H9 (cell line): Measurements from ENCODE around the gene MORN5. TPM values are rescaled to one million over a fixed set of nuclear protein-coding genes. Genes with fewer than 3 reads are reported as not detected.

ENCODE experiments used
- DNase-seq: peaks from one replicate; pipeline ENCODE4 v3.0.0-alpha.2; 2017
- H2AFZ ChIP-seq: one replicate; pipeline ENCODE4 v1.6.1; 2013; ENCODE audit warnings: mild to moderate bottlenecking, low read length, control low read depth, moderate library complexity
- H2AK5ac ChIP-seq: 2 replicates; pipeline ENCODE4 v1.6.1; 2013; ENCODE audit warnings: low read length, control low read depth, mixed read lengths; ENCODE audit not compliant: insufficient read length
- H2BK120ac ChIP-seq: one replicate; pipeline ENCODE4 v1.6.1; 2013; ENCODE audit warnings: low read depth, mild to moderate bottlenecking, low read length, control low read depth, inconsistent platforms; ENCODE audit not compliant: poor library complexity, severe bottlenecking
- H2BK12ac ChIP-seq: 2 replicates; pipeline ENCODE4 v1.6.1; 2013; ENCODE audit warnings: low read length, control low read depth, mixed read lengths, low read depth; ENCODE audit not compliant: insufficient read length
- H2BK15ac ChIP-seq: 2 replicates; pipeline ENCODE4 v1.6.1; 2013; ENCODE audit warnings: low read depth, low read length, control low read depth
- H2BK20ac ChIP-seq: one replicate; pipeline ENCODE4 v1.6.1; 2013; ENCODE audit warnings: low read depth, mild to moderate bottlenecking, low read length, control low read depth, inconsistent platforms; ENCODE audit not compliant: poor library complexity, severe bottlenecking
- H2BK5ac ChIP-seq: 2 replicates; pipeline ENCODE4 v1.6.1; 2013; ENCODE audit warnings: low read length, control low read depth, mixed read lengths; ENCODE audit not compliant: insufficient read length
- H3K14ac ChIP-seq: 2 replicates; pipeline ENCODE4 v1.6.1; 2013; ENCODE audit warnings: low read length, control low read depth; ENCODE audit not compliant: insufficient read depth
- H3K18ac ChIP-seq: 2 replicates; pipeline ENCODE4 v1.6.1; 2013; ENCODE audit warnings: low read depth, mild to moderate bottlenecking, mixed read lengths, low read length, control low read depth; ENCODE audit not compliant: insufficient read length
- H3K23ac ChIP-seq: 2 replicates; pipeline ENCODE4 v1.6.1; 2013; ENCODE audit warnings: low read length, control low read depth, mixed read lengths, low read depth; ENCODE audit not compliant: insufficient read length
- H3K23me2 ChIP-seq: 2 replicates; pipeline ENCODE4 v1.6.1; 2013; ENCODE audit warnings: low read depth, mild to moderate bottlenecking, mixed read lengths, low read length, control low read depth; ENCODE audit not compliant: insufficient read length, poor library complexity, severe bottlenecking
- H3K27ac ChIP-seq: 2 replicates; pipeline ENCODE4 v1.5.1; 2013; ENCODE audit warnings: low read length, control low read depth, mixed read lengths, low read depth; ENCODE audit not compliant: insufficient read length
- H3K27me3 ChIP-seq: 2 replicates; pipeline ENCODE4 v1.6.1; 2013; ENCODE audit warnings: low read length, control low read depth, inconsistent platforms; ENCODE audit not compliant: insufficient read depth
- H3K4ac ChIP-seq: 2 replicates; pipeline ENCODE4 v1.6.1; 2013; ENCODE audit warnings: low read depth, mild to moderate bottlenecking, control low read depth, inconsistent platforms, low read length, moderate library complexity
- H3K4me1 ChIP-seq: 2 replicates; pipeline ENCODE4 v1.6.1; 2013; ENCODE audit warnings: low read length, control low read depth, inconsistent platforms; ENCODE audit not compliant: insufficient read depth
- H3K4me2 ChIP-seq: 2 replicates; pipeline ENCODE4 v1.6.1; 2013; ENCODE audit warnings: low read length, control low read depth, mixed read lengths; ENCODE audit not compliant: insufficient read length, insufficient read depth
- H3K56ac ChIP-seq: 2 replicates; pipeline ENCODE4 v1.6.1; 2013; ENCODE audit warnings: low read depth, mild to moderate bottlenecking, mixed read lengths, low read length, control low read depth; ENCODE audit not compliant: insufficient read length
- H3K79me1 ChIP-seq: 2 replicates; pipeline ENCODE4 v1.6.1; 2013; ENCODE audit warnings: low read depth, mild to moderate bottlenecking, moderate library complexity, low read length, control low read depth, inconsistent platforms; ENCODE audit not compliant: insufficient read depth, poor library complexity, severe bottlenecking
- H3K79me2 ChIP-seq: 2 replicates; pipeline ENCODE4 v1.6.1; 2013; ENCODE audit warnings: low read length, control low read depth, inconsistent platforms; ENCODE audit not compliant: insufficient read depth
- H3K9ac ChIP-seq: 2 replicates; pipeline ENCODE4 v1.6.1; 2013; ENCODE audit warnings: low read length, control low read depth, mixed read lengths; ENCODE audit not compliant: insufficient read length; ENCODE audit errors: extremely low read depth
- H3K9me3 ChIP-seq: one replicate; pipeline ENCODE4 v1.6.1; 2013; ENCODE audit warnings: low read depth, low read length, inconsistent platforms; ENCODE audit not compliant: control insufficient read depth
- H3T11ph ChIP-seq: one replicate; pipeline ENCODE4 v1.6.1; 2013; ENCODE audit warnings: mild to moderate bottlenecking, low read length, control low read depth, inconsistent platforms
- H4K20me1 ChIP-seq: one replicate; pipeline ENCODE4 v1.6.1; 2013; ENCODE audit not compliant: control insufficient read depth, insufficient read length, insufficient read depth
- H4K5ac ChIP-seq: 2 replicates; pipeline ENCODE4 v1.6.1; 2013; ENCODE audit warnings: low read depth, mild to moderate bottlenecking, mixed read lengths, low read length, control low read depth; ENCODE audit not compliant: insufficient read length
- H4K8ac ChIP-seq: replicated peaks from 2 replicates; pipeline ENCODE4 v1.6.1; 2013; ENCODE audit warnings: low read length, control low read depth, mixed read lengths, low read depth; ENCODE audit not compliant: insufficient read length
- H4K91ac ChIP-seq: 2 replicates; pipeline ENCODE4 v1.6.1; 2013; ENCODE audit warnings: low read depth, mild to moderate bottlenecking, moderate library complexity, mixed read lengths, low read length, control low read depth; ENCODE audit not compliant: insufficient read length
- H3K27ac Mint-ChIP-seq, 3 experiments: 2 replicates in 2 of 3; 3 replicates in 1 of 3; pipeline ENCODE4 v1.8.0; 2020 to 2021; ENCODE audit warnings: mixed read lengths in 3 of 3, mild to moderate bottlenecking in 1 of 3, moderate library complexity in 1 of 3
- H3K27me3 Mint-ChIP-seq: 2 replicates; pipeline ENCODE4 v1.8.0; 2021; ENCODE audit warnings: low read depth, mild to moderate bottlenecking, moderate library complexity, mixed read lengths
- H3K36me3 Mint-ChIP-seq, 3 experiments: 2 replicates in 2 of 3; 3 replicates in 1 of 3; pipeline ENCODE4 v1.8.0; 2020 to 2021; ENCODE audit warnings: low read depth in 3 of 3, mixed read lengths in 3 of 3; ENCODE audit not compliant: insufficient read depth in 1 of 3
- H3K4me1 Mint-ChIP-seq, 2 experiments: 2 replicates each; pipeline ENCODE4 v1.8.0; 2020; ENCODE audit warnings: mixed read lengths in 2 of 2
- H3K4me3 Mint-ChIP-seq, 2 experiments: 2 replicates in 1 of 2; 3 replicates in 1 of 2; pipeline ENCODE4 v1.8.0; 2020 to 2021; ENCODE audit warnings: mild to moderate bottlenecking in 2 of 2, mixed read lengths in 2 of 2, moderate library complexity in 1 of 2
- H3K9me3 Mint-ChIP-seq, 2 experiments: 2 replicates in 1 of 2; 3 replicates in 1 of 2; pipeline ENCODE4 v1.8.0; 2020; ENCODE audit warnings: mild to moderate bottlenecking in 2 of 2, mixed read lengths in 2 of 2, moderate library complexity in 1 of 2
- CTCF ChIP-seq: fragments of 200-600 bp; sonication (generic); conservative IDR thresholded peaks from 3 replicates; pipeline ENCODE4 v1.8.0; 2021; ENCODE audit warnings: antibody characterized with exemption, mild to moderate bottlenecking
- WGBS: extraction: QIAGEN DNeasy Blood & Tissue Kit; methylation state at CpG from one replicate; pipeline ENCODE4 v1.1.7; 2013; ENCODE audit warnings: missing lambda C conversion rate, low lambda C conversion rate, mixed read lengths; ENCODE audit not compliant: insufficient read length; ENCODE audit errors: extremely low coverage; 5-methylcytosine and 5-hydroxymethylcytosine counted together
- total RNA-seq: library from RNA; stranded (reverse); gene quantifications from 2 replicates; pipeline ENCODE4 v1.2.1, GENCODE V29; 2021

MORN5 gene
- total RNA-seq, 1 experiment from 2014 or later, result not detected

- no peak overlapping the region for H3K18ac ChIP-seq
- Mint-ChIP-seq H3K4me3 (no peak overlapping the region), H3K9me3 (no peaks in the 10 kb centered on the region; a peak in 1 of 5 replicates), H3K36me3 (no peaks in the 10 kb centered on the region; a peak in 1 of 7 replicates), H3K27ac (no peak overlapping the region), H3K27me3 (peaks cover 46% of the 10 kb centered on the region), H3K4me1 (peaks cover 41 to 54% of the 10 kb centered on the region in 2 experiments)
- no peak overlapping the region for H3K14ac ChIP-seq
- H3K27ac ChIP-seq, result no peak overlapping the region
- H3K4ac ChIP-seq, result no peak overlapping the region
- H2BK5ac ChIP-seq, result no peak overlapping the region
- H3K56ac ChIP-seq, result no peak overlapping the region
- no peak overlapping the region for H4K91ac ChIP-seq
- no peaks in the 10 kb centered on the region for H3K27me3 ChIP-seq
- no peak overlapping the region for H3K23ac ChIP-seq
- no peaks in the 10 kb centered on the region for H3K79me2 ChIP-seq
- no peak overlapping the region for H2BK12ac ChIP-seq
- H2BK15ac ChIP-seq, result no peak overlapping the region
- no peak overlapping the region for H3K9ac ChIP-seq
- H4K5ac ChIP-seq, result no peak overlapping the region
- no peak overlapping the region for H4K8ac ChIP-seq
- no peaks in the 10 kb centered on the region for H4K20me1 ChIP-seq
- H3K9me3 ChIP-seq, result no peaks in the 10 kb centered on the region
- no peak for DNase-seq
- peaks cover 8% of the 10 kb centered on the region; the same call in 1 of the 2 replicates for H3K4me1 ChIP-seq
- no peak overlapping the region for H2AFZ ChIP-seq
- no peak overlapping the region for H2BK20ac ChIP-seq
- no peaks in the 10 kb centered on the region for H3K23me2 ChIP-seq
- no peak overlapping the region for H3K4me2 ChIP-seq
- H2BK120ac ChIP-seq, result no peak overlapping the region
- no peaks in the 10 kb centered on the region for H3K79me1 ChIP-seq
- no peak overlapping the region for H2AK5ac ChIP-seq
- WGBS, result no CpG with 5 or more reads among the region's 4 CpGs
- TF ChIP-seq CTCF, result no peak
- no peak overlapping the region for H3T11ph ChIP-seq
Measured at GRCh38 chr9:122132539-122132938, 27.2 kb upstream of the MORN5 start.
